ENCODE measurements around the gene ARHGAP26.
"Not testable (repeated sequence)": the region's sequence is repeated elsewhere in the genome, so short reads cannot be mapped to it uniquely, and the experiment has no call there.

The ARHGAP26 gene

DNA sequence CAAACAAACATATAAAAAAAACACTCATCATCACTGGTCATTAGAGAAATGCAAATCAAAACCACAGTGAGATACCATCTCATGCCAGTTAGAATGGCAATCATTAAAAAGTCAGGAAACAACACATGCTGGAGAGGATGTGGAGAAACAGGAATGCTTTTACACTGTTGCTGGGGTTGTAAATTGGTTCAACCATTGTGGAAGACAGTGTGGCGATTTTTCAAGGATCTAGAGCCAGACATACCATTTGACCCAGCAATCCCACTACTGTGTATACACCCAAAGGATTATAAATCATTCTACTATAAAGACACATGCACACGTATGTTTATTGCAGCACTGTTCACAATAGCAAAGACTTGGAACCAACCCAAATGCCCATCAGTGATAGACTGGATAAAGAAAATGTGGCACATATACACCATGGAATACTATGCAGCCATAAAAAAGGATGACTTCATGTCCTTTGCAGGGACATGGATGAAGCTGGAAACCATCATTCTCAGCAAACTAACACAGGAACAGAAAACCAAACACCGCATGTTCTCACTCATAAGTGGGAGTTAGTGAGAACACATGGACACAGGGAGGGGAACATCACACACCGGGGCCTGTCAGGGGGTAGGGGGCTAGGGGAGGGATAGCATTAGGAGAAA lies 433.3 kb downstream of the ARHGAP26 start:
- not testable (repeated sequence) for DNase-seq

DNA sequence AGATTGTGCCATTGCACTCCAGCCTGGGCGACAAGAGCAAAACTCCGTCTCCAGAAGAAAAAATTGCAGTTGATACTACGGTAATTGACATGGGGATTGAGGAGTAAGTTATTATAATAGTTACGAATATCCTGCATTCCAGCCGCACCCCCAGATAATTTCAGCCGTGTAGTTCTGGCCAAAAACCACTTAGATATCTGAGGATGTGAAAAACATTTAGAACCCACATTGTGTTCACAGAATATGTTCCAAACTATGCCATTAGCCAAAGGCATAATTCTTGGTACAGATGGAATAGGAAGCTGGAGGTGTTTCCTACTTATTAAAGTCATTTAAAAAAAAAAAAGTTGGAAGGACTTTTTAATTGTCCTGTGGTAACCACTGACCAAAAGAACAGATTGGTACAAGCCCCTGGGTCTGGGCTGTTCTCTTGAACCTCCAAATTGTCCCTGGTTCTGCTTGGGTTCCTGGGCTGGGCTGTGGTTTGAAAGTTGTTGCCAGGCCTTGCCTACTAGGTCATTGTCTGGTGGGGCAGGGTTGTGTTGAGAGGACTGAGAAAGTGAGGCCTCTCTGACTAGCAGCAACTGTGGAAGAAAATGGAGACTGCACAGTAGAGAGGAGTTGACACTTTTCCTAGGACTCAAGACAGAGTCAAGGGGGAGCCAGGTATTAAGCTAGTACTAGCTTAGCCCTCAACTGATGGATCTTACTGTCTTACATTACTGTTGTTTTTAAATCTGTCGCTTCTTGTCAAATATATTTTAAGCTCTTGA lies 434.5 kb downstream of the ARHGAP26 start:
- no peak for DNase-seq

DNA sequence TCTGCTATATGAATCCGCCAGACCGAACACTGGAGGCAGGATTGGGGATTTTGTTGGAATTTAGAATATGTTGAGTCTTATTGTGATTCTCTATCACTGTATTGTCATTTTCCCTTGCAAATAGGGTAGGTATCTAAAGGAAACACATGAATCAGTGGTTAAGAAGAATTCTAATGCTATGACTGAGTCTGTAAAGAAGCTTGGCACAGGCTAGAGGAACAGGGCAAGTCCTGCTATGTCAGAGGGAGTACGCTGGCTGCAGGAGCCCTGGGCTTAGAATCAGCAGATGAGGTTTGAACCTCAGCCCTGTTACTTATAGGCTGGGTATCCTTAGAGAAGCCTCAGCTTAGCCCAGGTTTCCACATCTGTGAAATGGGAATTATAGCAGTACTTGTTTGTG lies 435.2 kb downstream of the ARHGAP26 start:
- no peak for DNase-seq

DNA sequence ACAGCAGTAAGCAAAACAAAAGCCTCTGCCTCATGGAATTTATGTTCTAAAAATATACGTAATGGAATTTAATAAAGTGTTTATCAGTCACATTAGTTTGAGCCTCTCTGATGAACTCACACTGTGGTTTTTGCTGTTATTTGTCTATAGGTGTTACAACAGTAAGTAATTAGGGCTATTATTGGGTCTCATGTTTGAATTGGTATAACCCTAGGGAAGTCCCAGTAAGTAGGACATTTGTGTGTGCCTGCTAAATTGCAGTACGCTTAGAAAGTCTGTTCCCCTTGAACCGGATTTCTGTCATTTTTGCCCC lies 435.7 kb downstream of the ARHGAP26 start:
- DNase-seq: no peak

DNA sequence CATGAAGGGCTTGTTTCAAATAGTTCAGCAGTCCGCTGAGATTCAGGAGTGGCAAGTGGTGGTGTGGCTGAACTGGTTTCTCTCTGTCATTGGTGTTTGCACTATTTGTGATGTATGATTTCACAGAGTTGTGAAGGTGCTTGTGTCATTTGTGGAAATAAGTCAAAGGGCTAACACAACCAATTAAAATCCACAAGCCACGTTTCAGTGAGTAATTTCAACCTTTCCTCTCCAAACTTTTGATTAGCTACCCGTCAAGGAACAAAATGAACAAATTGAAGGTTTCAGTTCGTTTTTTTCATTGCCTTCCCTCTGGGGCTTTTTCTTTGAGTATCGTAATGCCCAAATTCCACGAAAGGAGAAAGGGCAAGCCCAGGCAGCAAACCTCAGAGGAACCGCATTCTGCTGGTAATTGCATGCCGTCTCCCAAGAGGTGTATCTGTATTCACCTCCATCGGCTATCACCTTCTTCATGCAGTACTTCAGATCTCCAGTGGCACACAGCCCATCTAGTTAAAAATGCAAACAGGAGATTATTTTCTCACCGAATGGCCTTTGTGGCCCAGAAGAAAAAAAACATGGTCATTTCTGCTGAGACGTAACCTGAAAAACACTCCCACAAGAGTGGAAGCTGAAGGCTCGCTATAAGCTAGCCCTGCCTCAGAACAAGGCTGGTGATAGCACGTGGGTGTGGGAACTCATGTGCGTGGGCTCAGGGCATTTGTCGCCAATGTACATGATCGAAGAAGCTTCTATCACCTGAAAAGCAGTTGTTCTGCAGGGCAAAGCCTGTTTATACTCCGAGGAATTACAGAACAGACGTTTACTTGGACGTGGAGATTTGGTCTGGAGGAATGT lies 436.2 kb downstream of the ARHGAP26 start:
- DNase-seq: no peak

DNA sequence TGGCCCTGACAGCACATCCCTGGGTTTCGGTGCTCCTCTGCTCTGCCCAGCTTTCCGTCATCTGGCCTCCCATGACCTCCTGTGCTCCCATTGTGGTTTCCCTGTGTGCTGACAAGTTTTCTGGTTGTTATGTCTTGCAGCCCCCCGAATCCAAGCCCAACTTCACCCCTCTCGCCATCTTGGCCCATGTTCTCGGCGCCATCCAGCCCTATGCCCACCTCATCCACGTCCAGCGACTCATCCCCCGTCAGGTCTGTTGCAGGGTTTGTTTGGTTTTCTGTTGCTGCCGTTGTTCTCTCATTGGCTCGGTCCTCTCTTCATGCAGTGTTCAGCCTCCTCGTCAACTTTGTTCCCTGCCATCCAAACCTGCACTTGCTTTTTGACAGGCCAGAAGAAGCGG lies 436.9 kb downstream of the ARHGAP26 start:
- no peak for DNase-seq

DNA sequence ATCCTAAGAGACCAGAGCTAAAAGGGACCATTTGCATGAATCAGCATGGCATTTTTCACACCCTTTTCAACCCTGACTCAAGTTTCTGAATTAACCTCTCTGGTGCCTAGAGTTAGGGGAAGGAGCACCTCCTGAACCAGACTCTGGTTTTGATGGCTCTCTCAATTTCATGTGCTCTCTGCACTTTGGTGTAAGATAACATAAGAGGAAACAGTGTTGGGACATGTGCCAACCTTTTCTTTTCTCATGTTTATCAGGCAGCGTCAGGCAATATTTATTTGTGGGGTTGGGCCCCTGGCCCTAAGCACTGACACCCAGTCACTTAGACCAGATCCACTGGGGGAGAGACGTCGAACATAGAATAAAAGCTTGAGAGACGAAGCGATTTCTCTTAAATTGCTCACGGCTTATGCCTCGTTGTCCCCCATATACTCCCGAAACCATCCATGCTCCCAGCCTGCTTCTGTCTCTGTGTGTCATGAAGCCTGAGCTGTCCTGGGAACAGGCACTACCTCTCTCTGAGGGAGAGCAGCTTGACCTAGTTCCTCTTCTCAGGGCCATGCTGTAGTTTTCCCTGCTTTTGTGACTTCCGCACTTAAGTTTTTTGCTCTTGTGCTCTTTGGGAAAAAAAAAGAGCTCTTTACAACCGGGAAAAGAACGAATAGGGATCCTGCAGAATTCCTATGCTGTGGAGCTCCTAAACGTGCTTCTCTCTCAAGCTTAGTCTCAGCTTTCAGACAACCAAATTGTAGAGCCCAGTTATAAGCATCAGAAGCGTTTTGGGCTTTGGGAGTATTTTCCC lies 437.6 kb downstream of the ARHGAP26 start:
- DNase-seq: no peak

DNA sequence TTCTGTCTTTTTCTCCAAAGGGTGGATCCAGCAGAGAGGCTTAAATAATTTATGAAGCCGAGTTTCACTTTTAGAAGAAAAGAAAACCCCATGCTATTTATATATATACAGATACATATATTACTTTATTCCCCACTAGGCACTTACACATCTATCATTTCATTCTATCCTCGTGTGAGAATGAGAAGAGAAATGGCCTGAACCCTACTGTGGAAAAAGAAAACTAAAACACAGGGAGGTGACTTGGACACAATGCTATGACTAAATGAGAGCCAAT lies 438.1 kb downstream of the ARHGAP26 start:
- DNase-seq: no peak

DNA sequence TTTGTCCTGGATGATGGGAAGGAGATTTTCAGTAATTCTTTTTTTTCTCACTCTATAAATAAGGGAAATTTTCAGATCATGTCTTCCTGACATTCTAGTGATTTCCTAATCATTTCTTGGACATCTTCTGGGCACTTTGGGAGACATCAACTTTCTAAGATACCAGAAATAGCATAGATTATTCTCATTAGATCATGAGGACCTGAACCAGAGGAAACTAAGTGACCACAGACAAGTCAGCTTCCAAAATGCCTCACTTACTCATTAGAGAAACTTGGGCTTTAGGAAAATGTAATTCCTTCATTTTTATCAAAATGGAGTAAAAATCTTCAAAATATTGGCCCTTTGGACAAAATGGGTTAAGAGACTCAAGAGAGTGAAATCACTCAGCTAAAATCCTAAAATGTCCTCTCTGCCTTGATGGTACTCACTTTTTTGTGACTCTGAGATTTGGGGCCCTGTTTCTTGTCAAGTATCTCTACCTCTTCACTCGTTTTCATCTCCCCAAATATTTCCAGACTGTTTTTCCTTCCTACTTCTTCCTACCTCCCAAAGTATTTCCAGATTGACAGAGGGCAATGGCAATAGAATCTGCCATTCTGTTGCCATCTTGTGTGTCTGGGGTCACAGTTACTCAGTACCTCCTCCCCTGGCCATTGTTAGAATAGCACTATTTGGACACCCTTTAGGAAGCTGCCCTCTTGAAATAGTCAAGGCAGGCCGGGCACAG lies 438.8 kb downstream of the ARHGAP26 start:
- no peak for DNase-seq

DNA sequence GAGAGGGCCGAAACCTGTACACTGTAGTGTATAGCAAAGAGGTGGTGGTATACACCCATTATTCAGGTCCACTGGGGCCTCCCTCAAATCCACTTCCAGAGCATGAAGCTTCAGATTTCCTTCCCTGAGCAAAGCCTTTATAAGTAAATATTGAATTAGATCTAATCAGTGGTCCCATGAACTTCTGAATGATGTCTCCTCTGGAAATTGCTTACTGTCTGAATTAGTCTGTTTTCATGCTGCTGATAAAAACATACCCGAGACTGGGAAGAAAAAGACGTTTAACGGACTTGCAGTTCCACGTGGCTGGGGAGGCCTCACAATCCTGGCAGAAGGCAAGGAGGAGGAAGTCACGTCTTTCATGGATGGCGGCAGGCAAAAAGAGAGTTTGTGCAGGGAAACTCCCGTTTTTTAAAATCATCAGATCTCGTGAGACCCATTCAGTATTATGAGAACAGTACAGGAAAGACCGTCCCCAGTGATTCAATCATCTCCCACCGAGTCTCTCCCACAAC lies 439.8 kb downstream of the ARHGAP26 start:
- DNase-seq: no peak

DNA sequence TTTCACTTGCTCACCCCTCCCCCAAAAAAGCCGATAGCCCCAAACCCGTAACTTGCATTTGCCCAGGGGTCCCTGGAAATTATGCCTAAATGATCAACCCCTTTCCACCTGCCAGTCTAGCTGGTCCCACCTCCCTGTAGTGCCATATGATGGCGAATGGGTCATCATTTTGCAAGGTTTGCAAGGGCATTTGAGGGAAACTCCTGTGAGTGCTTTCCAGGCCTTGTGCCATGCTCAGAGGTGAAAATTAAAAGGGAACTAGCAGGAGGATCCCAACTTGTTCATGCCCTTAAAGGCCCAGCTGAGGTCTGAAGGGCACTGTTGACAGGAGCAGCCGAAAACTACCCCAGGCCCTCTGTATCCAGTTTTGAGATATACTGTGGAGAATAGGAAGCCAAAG lies 440.4 kb downstream of the ARHGAP26 start:
- no peak for DNase-seq

DNA sequence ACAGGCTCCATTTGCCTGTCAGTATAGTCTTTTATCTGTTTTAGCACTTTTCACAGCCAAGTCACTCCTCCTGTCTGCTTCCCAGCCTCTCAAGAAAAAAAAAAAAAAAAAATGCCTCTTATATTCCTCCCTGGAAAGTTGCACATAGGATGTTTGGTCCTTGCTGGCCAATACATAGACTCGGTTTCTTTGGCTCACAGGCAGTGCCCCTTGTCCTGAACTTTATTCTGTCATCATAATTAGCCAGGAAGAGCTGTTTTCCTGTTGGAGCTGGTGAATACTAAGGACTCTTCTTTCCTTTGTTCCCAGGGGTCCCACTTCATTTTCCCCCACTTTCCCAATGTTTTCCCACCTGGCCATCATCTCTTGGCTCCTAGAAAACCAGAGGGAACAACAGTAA lies 442.1 kb downstream of the ARHGAP26 start:
- DNase-seq: no peak

DNA sequence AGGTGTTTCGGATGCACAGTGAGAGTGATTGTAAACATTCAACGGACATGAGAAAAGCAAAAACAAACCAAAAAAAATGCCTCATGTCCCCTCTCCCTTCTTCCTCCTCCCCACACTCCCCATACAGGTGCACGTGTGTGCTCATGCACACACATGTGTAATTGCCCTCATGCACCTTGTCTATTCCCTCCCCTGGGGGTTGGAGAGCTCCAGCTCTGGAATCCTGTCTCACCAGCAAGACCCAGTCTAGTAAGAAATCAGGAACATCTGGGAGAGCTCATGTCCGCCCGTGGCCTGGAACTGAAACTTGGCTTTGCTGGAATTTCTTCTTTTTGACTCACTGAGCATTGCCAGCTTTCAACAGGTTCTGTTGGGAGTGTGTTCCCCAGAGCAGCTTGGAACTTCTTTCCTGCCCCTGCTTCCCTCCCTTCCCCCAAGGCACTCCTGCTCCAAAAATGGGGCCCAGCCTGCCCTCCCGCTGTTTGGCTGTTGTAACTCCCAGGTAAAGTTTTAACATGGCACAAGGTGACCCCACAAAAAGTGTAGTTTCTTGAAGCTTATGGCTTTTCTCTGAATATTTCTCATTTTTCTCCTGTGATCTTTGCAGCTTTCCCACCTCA lies 443.2 kb downstream of the ARHGAP26 start:
- DNase-seq: no peak

DNA sequence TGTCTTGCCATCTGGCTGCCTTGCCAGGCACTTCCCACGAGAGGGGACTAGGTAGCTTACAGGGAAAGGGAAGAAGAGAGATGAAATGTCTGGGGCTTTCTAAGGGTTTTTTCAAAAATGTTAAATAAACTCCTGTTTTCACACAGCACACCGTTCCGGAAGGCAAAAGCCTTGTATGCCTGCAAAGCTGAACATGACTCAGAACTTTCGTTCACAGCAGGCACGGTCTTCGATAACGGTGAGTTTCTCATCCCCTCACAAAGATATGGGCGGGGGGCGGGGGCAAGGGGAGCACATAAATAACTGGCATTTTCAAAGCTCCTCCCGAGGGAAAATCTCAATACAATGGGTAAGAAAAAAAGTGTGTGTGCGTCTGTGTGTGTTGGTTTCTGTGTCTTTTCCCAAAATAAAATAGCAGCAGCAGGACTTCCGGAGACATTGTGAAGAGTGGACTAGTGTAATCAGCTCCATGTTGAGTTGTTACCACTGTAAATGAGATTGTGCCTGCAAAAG lies 443.7 kb downstream of the ARHGAP26 start:
- no peak for DNase-seq

DNA sequence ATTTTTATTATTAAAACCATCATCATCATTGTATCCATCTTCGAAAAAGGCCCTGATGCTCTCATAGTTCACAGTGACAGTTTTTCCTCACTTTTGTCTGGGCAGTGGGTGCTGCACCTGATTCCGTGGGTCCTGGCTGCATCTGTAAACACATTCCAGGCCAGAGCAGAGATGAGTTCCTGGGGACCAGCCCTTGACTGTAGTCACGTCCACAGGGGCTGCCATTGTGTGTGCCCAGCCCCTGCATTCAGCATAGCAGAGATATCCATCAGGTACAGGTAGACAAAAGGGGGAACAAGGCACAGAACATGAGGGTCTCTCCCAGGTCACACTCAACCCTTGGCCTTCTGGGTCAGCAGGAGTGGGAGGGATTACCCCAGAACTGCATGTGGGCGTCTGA lies 444.3 kb downstream of the ARHGAP26 start:
- no peak for DNase-seq

DNA sequence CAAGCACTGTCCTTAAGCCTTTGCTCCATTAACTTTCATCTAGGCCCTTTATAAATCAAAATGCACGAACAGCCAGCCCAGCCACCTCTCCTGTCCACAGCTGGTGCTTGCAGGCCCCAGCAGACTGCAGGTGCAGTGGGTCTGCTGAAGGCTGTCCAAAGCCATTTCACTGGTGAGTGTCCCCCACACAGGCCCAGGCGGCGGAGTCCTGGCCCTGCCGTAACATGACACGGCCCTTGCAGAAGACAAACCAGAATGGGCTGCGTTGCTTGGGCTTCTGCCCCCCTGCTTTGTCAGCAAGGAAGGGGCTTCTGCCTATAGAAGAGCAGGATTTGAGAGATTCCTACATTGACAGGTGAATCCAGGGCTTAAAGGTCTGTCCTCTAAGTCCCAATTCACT lies 444.7 kb downstream of the ARHGAP26 start:
- no peak for DNase-seq

DNA sequence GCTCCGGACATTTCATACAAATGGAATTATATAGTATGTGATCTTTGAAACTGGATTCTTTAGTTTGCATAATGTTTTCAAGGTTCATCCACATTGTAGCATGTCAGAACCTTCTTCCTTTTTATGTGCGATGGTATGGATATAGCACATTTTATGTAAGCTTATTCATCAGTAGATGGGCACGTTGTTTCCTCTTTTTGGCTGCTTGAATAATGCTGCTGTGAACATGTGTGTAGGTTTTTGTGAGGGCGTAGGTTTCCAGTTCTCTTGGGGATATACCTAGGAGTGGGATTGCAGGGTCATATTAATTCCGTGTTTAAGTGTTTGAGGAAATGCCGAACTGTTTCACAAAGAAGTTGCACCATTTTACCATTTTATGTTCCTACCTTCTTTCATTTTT lies 445.5 kb downstream of the ARHGAP26 start:
- DNase-seq: no peak

DNA sequence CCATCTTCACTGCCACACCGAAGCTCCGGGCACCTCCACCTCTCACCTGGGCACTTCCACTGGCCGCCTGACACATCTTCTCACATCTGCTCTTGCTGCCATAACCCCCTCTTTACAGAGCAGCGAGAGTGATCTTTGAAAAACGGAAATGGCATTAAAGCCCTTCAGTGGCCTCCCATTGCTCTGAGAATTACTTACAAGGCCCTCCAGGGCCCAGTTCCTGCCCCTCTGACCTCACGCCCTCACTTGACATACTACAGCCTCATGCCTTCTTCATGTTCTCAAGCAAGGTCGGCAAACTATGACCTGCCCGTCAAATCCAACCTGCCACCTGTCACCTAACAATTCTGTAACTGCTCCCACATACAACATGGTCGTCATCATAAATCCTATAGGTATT lies 446.0 kb downstream of the ARHGAP26 start:
- DNase-seq: no peak

DNA sequence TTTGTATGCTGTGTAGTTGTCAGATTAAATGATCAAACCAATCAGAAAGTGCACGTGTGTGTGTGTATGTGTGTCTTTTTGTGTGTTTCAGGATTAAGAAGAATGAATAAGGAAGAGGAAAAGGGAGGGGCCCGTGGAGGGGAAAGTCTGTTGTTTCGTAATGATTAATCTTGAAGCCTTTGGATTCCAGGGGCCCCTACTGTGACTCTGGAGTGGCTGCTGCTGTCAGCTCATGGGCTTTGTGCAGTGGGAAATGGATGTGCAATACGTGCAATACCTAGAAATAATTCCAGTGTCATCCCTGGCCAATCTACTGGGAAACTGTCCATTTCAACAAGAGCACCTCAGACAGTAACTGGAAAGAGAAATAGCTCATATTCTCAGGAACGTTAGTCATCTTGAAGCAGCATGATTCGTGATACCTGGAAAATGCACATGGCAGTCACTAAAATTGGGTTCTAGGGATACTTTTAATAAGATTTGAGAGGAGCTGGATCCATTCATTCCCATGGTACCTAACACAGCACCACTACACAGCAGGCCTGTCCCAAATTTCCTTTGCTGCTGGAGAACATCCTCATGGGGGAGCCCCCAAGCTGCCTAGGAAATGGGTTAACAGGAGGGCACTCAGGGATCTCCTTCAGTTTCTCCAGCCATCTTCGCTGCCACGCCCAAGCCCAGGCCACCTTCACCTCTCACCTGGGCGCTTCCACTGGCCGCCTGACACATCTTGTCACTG lies 447.1 kb downstream of the ARHGAP26 start:
- no peak for DNase-seq

DNA sequence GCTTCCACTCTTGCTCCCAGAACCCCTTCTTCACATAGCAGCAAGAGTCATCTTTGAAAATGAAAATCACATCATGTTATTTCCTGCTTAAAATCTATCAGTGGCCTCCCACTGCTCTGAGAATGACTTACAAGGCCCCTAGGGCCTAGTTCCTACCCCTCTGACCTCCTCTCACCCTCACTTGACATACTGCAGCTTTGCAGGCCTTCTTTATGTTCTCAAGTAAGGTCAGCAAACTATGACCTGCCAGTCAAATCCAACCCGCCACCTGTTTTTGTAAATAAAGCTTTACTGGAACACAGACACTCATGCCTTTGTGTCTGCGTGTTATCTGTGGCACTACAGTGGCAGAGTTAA lies 447.6 kb downstream of the ARHGAP26 start:
- DNase-seq: no peak

DNA sequence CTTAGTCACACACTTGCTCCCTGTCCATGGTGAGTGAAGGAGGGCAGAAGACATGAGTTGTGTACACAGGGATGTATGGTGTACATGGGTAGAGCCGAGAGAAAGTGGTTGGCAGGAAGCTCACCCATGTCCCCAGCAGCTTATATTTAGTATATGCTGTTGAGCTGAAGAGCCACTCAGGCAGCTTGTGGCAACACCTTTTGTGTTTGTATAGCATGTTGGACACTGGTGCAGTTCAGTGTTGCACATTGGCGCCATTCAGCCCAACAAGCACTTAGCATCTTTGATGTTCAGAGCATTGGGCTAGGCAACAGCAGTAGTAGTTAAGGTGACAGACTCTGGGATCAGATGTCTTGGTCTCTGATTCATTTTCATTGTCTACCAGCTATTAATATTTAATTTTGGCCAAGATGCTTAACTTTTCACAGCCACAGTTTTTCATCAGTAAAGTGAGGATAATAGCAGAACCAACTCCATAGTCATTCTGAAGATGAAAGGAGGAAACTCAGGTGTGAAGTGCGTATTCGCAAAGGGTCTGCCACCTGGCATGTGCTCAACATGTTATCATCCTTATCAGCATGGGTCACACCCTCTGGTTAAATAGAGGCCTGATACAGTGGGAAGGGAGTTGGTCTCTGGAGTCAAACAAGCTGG lies 448.5 kb downstream of the ARHGAP26 start:
- no peak for DNase-seq

Measured in NCI-H1048 (cell line).